GM12891 (cell line): ENCODE measurements around the gene SMNDC1.

Experiments used
- PAX5 ChIP-seq: IDR thresholded peaks from 2 replicates; pipeline ENCODE4 v1.6.1; 2011; ENCODE audit warnings: low read length, moderate library complexity, mild to moderate bottlenecking; ENCODE audit not compliant: insufficient read depth, severe bottlenecking
- POLR2A ChIP-seq: IDR thresholded peaks from 2 replicates; pipeline ENCODE4 v1.6.1; 2011; ENCODE audit warnings: low read depth, low read length, control low read depth
- POLR2AphosphoS5 ChIP-seq: IDR thresholded peaks from 2 replicates; pipeline ENCODE4 v1.6.1; 2011; ENCODE audit warnings: low read depth, low read length, control low read depth
- SPI1 ChIP-seq: IDR thresholded peaks from 2 replicates; pipeline ENCODE4 v1.6.1; 2011; ENCODE audit warnings: low read depth, low read length, control low read depth

GRCh38 chr10:110350812-110351211 lies 46.1 kb upstream of the SMNDC1 start:
- TF ChIP-seq PAX5 (no peak), POLR2A (no peak), POLR2AphosphoS5 (no peak), SPI1 (no peak)
